Activated B cell treated with CpG ODN at 0.5 μM for 24 hours (primary cell): Measurements from ENCODE around the gene IFI27L2. TPM values are rescaled to one million over a fixed set of nuclear protein-coding genes. Genes with fewer than 3 reads are reported as not detected.

ENCODE experiments used
- ATAC-seq: fragments of 200-7000 bp; cut with Tn5 transposase; one replicate; pipeline ENCODE4 v1.10.0; 2021; ENCODE audit warnings: low read depth, mild to moderate bottlenecking, moderate library complexity
- CTCF ChIA-PET: fragments of 350-600 bp; sonication (Branson Sonifier 250); formaldehyde crosslinking; loops from one replicate; lab custom pipeline; 2021; ENCODE audit warnings: antibody characterized with exemption; lab: Charles Lee
- POLR2A ChIA-PET: fragments of 350-600 bp; sonication (Branson Sonifier 250); formaldehyde crosslinking; loops from one replicate; lab custom pipeline; 2021; ENCODE audit warnings: antibody characterized with exemption; lab: Charles Lee
- DNase-seq: peaks from one replicate; pipeline ENCODE4 v3.0.0; 2022
- H3K27ac Mint-ChIP-seq: one replicate; pipeline ENCODE4 v1.8.0; 2020; ENCODE audit warnings: mixed read lengths
- H3K27me3 Mint-ChIP-seq: one replicate; pipeline ENCODE4 v1.8.0; 2021; ENCODE audit warnings: mixed read lengths
- H3K36me3 Mint-ChIP-seq: one replicate; pipeline ENCODE4 v1.8.0; 2021; ENCODE audit warnings: low read depth, mixed read lengths
- H3K4me1 Mint-ChIP-seq: one replicate; pipeline ENCODE4 v1.8.0; 2021; ENCODE audit warnings: mixed read lengths
- H3K4me3 Mint-ChIP-seq: one replicate; pipeline ENCODE4 v1.8.0; 2020; ENCODE audit warnings: mild to moderate bottlenecking, mixed read lengths
- H3K9me3 Mint-ChIP-seq: one replicate; pipeline ENCODE4 v1.8.0; 2020; ENCODE audit warnings: mixed read lengths
- CTCF ChIP-seq: fragments of 200-600 bp; IDR thresholded peaks from one replicate; pipeline ENCODE4 v1.8.0; 2022; ENCODE audit warnings: antibody characterized with exemption, mild to moderate bottlenecking
- intact Hi-C: fragments of 100-400 bp; cut with micrococcal nuclease; formaldehyde crosslinking; loops from one replicate; pipeline ENCODE4 v1.15.1; 2024
- total RNA-seq: library from RNA; stranded (reverse); gene quantifications from 2 replicates; pipeline ENCODE4 v1.2.3, GENCODE V29; 2022

The IFI27L2 gene
- total RNA-seq, 1 donor from 2014 or later: 37.3 TPM

DNA sequence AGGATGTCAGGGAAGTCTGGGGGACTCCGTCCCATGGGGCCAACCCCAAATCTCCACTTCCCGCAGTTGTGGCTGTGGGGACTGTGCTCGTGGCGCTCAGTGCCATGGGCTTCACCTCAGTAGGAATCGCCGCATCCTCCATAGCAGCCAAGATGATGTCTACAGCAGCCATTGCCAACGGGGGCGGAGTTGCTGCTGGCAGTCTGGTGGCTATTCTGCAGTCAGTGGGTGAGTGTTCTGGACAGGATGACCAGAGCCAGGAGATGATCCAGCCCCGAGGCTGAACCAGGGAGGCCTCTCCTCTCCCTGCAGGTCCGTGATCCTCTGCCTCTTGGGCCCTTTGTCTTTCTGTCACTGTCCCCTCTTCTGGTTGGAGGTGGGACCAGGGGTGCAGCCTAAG, 27.7 kb downstream of the IFI27L2 start:
- intact Hi-C loops: no loop called here
- Mint-ChIP-seq H3K27me3 (no peaks in the 10 kb centered on the region), H3K36me3 (no peaks in the 10 kb centered on the region), H3K4me3 (no peak overlapping the region), H3K4me1 (no peaks in the 10 kb centered on the region), H3K9me3 (no peaks in the 10 kb centered on the region), H3K27ac (no peak overlapping the region)
- POLR2A ChIA-PET: no interaction called here
- ATAC-seq: no peak
- no peak for TF ChIP-seq CTCF
- CTCF ChIA-PET: no interaction called here
- DNase-seq: no peak

DNA sequence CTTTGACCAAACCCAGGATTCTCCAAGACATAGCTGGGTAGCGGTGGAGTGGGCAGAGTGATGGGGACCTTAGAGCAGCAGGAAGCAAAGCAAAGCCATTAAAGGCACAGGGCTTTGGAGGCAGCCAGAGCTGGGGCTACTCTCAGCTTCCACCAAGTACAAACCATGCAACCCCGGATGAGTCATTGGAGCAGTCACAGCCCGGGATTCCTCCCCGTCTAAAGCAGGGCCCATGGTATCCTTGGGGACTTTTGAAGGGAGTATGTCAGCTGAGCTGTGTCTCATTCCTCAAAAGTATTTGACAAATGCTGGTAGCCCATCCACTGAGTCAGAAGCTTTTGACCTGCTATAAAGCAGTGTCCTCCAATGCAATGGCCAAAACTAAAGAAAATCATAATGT, 28.6 kb downstream of the IFI27L2 start:
- Mint-ChIP-seq H3K4me1 (no peaks in the 10 kb centered on the region), H3K36me3 (no peaks in the 10 kb centered on the region), H3K27ac (no peak overlapping the region), H3K4me3 (no peak overlapping the region), H3K27me3 (no peaks in the 10 kb centered on the region), H3K9me3 (no peaks in the 10 kb centered on the region)
- POLR2A ChIA-PET: no interaction called here
- no peak for TF ChIP-seq CTCF
- DNase-seq: no peak
- CTCF ChIA-PET: no interaction called here
- intact Hi-C loops: no loop called here
- no peak for ATAC-seq

DNA sequence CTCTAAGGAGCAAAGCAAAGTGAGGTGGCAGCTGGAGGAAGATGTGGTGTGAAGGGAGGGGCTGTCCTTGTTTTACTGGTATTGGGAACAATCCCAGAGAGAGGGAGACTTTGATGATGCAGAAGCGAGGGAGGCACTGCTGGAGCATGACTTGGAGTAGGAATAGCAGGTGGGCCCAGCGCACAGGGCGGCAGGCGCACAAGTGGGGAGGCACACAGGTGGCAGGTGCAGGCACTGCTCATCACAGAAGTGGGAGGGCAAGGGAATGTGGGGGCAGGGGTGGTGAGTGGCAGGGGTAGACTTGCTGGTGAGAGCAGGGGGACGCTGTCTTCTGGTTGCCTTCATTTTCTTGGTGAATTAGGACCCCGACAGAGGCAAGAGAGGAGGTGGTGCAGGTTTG, 30.4 kb downstream of the IFI27L2 start:
- CTCF ChIA-PET: no interaction called here

GRCh38 chr14:94098326-94098992, 30.9 kb downstream of the IFI27L2 start:
- no peaks in the 10 kb centered on the region for H3K27me3 Mint-ChIP-seq
- ATAC-seq (no peak), DNase-seq (no peak)
- TF ChIP-seq CTCF: no peak
- ChIA-PET POLR2A (no interaction called here), CTCF (no interaction called here)
- no peak overlapping the region for H3K27ac Mint-ChIP-seq
- H3K36me3 Mint-ChIP-seq: no peaks in the 10 kb centered on the region
- H3K4me3 Mint-ChIP-seq: no peak overlapping the region
- no peaks in the 10 kb centered on the region for H3K9me3 Mint-ChIP-seq
- intact Hi-C loops: no loop called here
- H3K4me1 Mint-ChIP-seq: no peaks in the 10 kb centered on the region

More for the DNA sequence above, 30.4 kb downstream of the IFI27L2 start:
- ATAC-seq (no peak), DNase-seq (no peak)
- POLR2A ChIA-PET: no interaction called here
- H3K27me3 Mint-ChIP-seq: no peaks in the 10 kb centered on the region
- H3K36me3 Mint-ChIP-seq: no peaks in the 10 kb centered on the region
- no peak overlapping the region for H3K4me3 Mint-ChIP-seq
- no peak overlapping the region for H3K27ac Mint-ChIP-seq
- H3K9me3 Mint-ChIP-seq: no peaks in the 10 kb centered on the region
- H3K4me1 Mint-ChIP-seq: no peaks in the 10 kb centered on the region
- no peak for TF ChIP-seq CTCF
- intact Hi-C loops: no loop called here

DNA sequence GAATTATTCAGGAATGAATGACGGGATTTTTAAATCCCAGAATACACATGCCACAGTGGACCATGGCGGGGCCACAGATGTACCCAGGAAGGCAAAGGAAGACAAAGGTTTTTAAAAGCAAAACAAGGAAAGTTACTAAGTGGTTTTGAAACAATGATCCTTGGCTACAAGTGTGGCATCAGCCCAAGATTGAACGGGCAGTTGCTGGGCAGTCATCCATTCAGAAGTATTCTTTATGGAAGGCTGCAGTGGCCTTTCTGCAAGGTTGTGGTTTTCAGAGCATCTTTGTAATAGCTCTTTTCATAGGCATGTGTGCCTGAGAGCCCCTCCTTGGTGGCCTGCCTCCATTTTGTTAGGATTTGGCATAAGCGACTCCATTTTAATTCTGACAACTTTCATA, 32.3 kb downstream of the IFI27L2 start:
- no peak overlapping the region for H3K27ac Mint-ChIP-seq
- H3K4me3 Mint-ChIP-seq: no peak overlapping the region
- DNase-seq: no peak
- no peak for ATAC-seq
- TF ChIP-seq CTCF: no peak
- H3K9me3 Mint-ChIP-seq: no peaks in the 10 kb centered on the region
- H3K36me3 Mint-ChIP-seq: no peaks in the 10 kb centered on the region
- no peaks in the 10 kb centered on the region for H3K4me1 Mint-ChIP-seq
- intact Hi-C loops: no loop called here
- ChIA-PET CTCF (no interaction called here), POLR2A (no interaction called here)
- no peaks in the 10 kb centered on the region for H3K27me3 Mint-ChIP-seq
